LoVo (cell line): ENCODE data around the gene HMCN2.

Source experiments
- DNase-seq: peaks from one replicate; pipeline ENCODE4 v3.0.0-alpha.2; 2016; ENCODE audit warnings: low spot score

The HMCN2 gene

DNA sequence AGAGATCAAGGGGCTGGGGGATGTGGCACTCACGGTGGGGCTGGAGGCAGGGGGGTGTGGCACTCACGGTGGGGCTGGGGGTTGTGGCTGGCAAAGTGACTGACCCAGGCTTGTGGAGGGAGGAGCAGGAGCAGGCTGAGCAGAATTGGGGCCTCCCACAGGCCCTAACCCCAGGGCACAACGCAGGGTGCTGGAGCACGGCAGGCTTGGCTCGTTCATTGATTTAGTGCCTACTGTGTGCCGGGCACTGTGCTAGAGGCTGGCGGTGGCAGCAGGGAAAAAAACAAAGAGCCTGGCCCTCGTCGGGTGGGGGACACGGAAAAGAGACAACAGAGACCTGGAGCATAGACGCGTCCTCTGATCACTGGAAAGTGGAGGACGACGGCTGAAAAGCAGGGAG lies 80.9 kb downstream of the HMCN2 start:
- no peak for DNase-seq

DNA sequence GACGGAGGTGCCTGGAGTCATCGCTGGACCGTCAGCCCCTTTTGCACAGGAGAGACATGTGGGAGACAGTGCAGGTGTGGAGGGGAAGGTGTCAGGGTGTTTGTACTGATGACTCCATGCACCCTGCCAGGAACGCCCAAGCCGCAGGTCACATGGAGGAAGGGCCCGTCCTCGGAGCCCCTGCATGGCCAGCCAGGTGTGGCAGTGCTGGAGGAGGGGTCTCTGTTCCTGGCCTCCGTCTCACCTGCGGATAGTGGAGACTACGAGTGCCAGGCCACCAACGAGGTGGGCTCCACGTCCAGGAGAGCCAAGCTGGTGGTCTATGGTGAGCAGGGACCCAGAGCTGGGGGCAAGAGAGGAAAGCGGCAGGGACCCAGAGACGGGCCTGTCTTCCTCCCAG lies 81.5 kb downstream of the HMCN2 start:
- DNase-seq: no peak

DNA sequence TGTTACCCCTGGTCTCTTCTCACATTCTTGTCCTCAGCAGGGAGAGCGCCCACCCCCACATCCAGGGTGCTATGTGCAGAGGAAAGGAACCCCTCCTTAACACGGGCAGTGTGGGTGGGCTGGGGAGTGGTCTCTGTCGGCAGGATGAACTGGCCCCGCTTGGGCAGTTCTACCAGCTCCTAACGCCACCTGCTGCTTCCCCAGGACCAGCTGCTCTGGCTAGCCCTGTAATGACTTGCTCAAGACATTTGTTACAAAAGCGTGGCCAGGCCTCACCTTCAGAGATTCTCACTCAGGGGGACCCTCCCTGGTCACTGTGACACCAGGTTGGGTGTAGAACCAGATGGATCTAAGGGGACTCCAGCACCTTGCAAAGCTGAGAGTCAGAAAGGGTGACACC lies 82.4 kb downstream of the HMCN2 start:
- no peak for DNase-seq

DNA sequence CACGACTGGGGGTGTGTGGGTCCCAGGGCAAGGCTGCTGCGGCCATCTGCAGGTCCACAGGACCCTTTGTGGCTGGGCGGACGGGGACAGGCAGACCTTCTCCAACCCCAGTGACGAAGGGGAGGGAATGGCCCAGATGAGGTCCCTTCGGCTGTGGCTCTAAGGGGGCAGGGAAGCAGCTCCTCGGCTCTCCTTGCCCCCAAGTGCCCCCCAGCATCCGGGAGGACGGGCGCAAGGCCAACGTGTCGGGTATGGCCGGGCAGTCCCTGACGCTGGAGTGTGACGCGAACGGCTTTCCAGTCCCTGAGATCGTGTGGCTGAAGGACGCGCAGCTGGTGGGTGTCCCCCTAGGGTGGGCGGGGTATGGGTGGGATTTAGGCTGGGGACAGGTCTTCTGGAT lies 82.8 kb downstream of the HMCN2 start:
- no peak for DNase-seq

DNA sequence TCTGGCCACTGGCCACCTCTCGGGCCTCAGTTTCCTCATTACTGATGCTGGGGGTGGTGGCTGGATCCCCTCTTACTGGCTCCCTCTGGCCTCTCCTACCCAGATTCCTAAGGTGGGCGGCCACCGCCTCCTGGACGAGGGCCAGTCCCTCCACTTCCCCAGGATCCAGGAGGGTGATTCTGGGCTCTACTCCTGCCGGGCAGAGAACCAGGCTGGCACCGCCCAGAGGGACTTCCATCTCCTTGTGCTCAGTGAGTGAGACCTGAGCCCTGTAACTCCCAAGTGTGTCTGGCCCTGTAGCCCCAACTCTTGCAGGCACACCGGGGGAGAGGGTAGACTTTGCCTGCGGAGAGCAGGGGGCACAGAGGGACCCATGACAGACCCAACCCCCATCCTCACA lies 83.3 kb downstream of the HMCN2 start:
- no peak for DNase-seq

DNA sequence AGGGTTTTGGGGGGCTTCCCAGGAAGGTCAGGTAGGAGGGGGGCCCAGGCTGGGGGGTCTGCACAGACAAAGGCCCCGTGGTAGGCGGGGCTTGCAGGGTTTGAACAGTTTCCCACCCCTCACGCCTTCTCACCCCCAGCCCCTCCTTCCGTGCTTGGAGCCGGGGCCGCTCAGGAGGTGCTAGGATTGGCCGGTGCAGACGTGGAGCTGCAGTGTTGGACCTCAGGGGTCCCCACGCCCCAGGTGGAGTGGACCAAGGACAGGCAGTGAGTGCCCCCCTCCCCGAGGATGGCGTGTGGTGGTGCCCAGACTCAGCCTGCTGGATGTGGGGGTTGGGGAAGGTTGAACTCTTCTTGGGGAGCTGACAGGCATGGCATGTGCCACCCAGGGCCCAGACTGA lies 83.8 kb downstream of the HMCN2 start:
- DNase-seq: no peak

DNA sequence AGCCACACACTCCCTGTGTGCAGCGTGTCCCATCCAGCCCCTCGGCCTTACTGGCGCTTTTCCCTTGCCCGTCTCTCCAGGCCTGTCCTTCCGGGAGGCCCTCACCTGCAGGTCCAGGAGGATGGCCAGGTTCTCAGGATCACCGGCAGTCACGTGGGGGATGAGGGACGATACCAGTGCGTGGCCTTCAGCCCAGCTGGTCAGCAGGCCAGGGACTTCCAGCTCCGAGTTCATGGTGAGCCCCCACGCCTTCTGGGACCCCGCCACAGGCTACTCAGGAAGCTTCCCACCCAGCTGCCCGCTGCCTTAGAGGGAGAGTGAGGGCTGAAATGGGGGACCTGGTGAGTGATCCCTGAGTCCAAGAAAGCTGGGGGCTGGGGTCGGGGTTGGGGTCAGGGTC lies 85.8 kb downstream of the HMCN2 start:
- DNase-seq: no peak

DNA sequence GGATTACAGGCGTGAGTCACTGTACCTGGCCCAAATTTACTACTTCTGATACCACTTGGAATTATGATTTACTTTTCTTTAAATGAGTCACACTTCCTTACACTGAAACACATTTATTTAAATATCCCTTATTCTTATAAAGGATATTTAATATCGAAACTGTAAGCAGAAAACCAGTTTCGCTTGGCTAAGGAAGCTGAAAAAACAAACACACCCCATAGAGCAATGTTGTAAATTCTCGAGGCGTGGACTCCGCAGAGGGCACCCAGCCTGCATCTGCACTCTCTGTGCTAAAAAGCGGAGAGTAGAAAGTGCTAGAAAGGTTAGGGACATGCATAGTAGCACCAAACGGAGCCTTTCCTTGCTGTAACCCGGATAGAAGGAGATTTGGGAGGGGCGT lies 86.5 kb downstream of the HMCN2 start:
- peak; percentile 67 for DNase-seq

DNA sequence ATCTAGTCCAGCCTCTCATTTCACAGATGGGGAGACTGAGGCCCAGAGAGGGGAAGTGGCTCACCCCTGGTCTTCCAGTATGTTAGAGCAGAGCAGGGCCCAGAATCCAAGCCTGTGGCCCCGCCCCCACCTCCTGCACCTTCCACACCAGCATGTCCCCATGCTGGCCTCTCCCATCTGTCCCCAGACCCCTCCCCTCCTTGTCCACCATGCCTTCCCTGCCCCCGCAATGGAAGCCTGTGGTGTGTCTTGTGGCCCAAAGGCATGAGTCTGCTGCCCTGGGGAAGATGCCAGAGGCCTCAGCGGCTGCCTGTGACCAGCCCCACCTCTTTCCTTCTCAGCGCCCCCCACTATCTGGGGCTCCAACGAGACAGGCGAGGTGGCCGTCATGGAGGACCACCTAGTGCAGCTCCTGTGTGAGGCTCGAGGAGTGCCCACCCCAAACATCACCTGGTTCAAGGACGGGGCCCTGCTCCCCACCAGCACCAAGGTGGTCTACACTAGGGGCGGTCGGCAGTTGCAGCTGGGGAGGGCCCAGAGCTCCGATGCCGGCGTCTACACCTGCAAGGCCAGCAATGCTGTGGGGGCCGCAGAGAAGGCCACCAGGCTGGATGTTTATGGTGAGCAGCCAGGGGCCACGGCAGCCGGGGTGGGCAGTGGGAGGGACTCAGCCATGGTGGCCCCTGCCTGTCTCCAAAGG lies 87.2 kb downstream of the HMCN2 start:
- DNase-seq: no peak

DNA sequence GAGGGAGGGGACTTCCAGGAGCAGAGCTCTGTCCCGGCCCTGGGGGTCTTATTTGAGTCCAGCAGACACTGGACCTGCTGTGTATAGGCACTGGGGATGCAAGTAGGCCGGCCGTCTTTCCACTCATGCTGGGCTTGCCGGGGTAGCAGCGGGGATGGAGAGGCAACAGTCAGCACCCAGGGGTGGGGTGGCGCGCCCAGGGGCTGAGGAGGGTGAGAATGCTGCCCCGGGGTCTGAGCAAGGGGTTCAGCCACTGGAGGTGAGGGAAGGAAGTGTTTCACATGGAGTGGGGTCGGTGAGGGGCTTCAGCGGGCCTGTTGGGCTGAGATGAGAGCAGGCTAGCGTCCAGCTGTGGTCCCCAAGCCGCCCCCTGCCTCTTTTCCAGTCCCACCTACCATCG lies 88.8 kb downstream of the HMCN2 start:
- no peak for DNase-seq

DNA sequence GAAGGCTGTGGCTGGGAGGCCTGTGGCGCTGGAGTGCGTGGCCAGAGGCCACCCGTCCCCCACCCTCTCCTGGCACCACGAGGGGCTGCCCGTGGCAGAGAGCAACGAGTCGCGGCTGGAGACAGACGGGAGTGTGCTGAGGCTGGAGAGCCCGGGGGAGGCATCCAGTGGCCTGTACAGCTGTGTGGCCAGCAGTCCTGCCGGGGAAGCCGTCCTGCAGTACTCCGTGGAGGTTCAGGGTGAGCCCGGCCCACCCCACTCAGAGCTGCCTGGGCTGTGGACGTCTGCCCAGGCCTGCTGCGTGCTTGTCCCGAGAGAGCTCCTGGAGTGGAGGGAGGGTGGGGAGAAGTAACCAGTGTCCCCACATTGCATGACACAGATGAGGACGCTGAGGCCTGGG lies 89.2 kb downstream of the HMCN2 start:
- no peak for DNase-seq

DNA sequence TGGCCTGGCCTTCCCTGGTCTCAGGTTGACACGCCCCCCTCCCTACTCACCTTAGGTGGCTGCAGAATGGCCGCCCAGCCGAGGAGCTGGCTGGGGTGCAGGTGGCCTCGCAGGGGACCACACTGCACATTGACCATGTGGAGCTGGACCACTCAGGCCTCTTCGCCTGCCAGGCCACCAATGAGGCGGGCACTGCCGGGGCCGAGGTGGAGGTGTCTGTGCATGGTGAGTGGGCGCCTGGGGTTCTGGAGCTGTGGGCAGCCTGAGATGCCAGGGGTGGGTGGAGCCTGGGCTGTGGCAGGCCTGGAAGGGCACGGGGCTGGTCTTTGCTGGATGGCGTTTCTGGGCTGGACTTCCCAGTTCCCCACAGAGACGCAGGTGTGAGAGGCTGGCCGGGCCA lies 90.5 kb downstream of the HMCN2 start:
- DNase-seq: no peak

DNA sequence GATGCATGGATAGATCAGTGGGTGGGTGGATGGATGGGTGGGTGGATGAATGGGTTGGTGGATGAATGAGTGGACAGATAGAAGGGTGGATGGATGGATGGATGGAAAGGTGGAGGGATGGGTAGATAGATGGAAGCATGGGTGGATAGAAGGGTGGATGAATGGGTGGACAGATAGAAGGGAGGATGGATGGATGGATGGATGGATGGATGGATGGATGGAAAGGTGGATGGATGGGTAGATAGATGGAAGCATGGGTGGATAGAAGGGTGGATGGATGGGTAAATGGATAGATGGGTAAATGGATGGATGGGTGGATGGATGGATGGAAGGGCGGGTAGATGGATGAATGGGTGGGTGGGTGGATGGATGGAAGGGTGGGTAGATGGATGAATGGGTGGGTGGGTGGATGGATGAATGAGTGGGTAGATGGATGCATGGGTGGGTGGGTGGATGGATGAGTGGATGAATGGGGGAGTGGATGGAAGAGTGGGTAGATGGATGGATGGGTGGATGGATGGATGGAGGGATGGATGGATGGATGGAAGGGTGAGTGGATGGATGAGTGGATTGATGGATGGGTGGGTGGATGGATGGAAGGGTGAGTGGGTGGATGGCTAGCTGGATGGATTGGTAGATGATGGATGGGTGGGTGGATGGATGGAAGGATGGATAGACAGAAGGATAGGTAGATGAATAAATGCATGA lies 91.5 kb downstream of the HMCN2 start:
- DNase-seq: no peak

DNA sequence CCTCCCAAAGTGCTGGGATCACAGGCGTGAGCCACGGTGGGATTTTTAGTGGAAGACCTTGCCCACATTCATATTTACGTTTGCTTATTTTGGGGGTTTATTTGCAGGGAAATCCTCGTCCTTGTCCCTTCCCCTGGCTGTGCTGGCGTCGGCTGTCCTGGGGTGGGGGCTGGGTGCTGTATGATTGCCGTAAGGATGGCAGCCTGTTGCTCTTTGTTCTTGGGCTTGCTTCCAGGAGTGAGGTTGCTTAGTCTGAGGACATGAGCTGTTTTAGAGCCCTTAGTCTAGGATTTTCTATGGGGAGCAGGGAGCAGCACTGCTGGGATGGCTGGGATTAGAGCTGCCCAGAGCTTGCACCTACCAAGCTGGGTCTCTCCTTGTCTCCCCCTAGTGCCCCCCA lies 93.4 kb downstream of the HMCN2 start:
- no peak for DNase-seq

DNA sequence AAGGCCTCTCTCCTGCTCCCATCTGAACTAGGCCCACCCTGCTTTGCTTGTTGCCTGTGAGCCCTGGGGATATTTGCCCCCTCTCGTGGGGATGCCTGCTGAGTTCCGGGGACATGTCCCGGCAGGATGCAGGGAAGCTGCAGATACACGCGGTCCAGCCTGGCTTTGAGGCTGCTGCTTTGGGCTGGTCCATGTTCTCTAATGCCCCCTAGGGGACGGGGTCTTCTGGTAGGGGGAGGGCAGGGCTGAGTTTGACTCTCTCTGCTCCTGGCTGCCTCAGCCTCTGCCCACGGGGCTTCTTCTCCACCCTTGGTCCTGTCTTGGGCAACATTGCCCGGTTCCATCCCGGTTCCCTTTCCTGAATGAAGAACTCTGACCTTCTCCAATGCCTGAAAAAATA lies 94.3 kb downstream of the HMCN2 start:
- no peak for DNase-seq

DNA sequence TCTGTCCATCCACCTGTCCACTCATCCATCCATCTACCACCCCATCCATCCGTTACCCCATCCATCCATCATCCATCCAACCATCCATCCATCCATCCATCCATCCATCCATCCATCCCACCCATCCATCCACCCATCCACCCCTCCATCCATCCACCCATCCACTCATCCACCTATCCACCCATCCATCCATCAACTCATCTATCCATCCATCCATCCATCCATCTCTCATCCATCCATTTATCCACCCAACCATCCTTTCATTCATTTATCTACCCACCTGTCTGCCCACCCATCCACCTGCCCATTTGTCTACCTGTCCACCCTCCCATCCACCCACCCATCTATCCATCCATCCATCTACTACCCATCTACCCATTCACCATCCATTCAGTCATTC lies 95.1 kb downstream of the HMCN2 start:
- no peak for DNase-seq

DNA sequence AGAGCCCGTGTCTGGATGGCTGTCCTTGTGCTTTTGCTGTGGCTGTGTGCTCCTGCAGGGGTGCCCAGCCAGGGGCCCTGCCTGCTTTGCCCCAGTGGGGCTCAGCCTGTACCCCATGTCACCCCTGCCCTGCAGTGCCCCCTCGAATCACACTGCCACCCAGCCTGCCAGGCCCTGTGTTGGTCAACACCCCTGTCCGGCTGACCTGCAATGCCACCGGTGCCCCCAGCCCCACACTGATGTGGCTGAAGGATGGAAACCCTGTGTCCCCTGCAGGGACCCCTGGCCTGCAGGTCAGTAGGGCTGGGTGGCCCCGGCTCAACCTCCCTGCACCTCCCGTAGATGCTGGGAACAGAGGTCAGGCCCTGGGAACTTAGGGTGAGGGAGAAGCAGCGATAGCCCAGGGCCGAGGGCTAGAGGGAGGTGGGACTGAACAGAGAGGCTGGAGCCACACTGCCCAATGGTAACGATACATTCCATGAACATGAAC lies 96.4 kb downstream of the HMCN2 start:
- DNase-seq: no peak

DNA sequence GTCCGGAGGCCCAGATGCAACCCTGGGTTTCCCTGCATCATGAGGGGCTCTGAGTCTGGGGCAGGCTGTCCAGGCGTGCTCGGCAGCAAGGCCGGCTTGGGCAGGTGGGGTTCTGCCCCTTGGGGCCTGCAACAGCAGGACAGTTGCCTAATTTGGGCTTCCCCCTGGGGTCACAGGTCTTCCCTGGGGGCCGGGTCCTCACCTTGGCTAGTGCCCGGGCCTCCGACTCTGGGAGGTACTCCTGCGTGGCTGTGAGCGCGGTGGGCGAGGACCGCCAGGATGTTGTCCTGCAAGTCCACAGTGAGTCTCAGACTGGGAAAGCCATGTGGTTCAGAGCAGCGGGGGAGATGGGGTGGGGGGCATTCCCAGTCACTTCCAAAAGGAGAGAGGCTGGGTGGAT lies 97.1 kb downstream of the HMCN2 start:
- no peak for DNase-seq

DNA sequence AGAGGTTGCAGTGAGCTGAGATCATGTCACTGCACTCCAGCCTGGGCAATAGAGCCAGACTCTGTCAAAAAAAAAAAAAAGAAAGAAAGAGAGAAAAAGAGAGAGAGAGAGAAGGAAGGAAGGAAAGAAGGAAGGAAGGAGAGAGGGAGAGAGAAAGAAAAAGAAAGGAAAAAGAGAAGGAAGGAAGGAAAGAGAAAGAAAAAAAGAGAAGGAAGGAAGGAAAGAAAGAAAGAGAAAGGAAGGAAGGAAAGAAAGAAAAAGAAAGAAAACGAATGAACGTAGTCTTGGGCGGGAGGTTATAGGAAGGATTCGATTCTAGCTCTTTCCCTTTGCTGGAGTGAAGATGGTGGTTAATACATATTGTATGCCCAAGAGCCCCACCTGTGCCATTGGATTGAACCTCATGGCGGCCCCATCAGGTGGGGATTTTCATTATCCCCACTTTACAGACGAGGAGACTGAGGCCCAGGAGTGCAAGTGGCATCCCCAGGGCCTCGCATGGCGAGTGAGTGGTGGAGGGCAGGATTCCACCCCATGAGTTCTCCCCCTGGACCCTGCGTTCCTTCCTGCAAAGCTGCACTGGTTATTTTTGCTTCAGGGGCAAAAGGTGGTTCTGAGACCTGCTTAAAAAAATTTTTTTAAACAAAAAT lies 98.3 kb downstream of the HMCN2 start:
- no peak for DNase-seq

DNA sequence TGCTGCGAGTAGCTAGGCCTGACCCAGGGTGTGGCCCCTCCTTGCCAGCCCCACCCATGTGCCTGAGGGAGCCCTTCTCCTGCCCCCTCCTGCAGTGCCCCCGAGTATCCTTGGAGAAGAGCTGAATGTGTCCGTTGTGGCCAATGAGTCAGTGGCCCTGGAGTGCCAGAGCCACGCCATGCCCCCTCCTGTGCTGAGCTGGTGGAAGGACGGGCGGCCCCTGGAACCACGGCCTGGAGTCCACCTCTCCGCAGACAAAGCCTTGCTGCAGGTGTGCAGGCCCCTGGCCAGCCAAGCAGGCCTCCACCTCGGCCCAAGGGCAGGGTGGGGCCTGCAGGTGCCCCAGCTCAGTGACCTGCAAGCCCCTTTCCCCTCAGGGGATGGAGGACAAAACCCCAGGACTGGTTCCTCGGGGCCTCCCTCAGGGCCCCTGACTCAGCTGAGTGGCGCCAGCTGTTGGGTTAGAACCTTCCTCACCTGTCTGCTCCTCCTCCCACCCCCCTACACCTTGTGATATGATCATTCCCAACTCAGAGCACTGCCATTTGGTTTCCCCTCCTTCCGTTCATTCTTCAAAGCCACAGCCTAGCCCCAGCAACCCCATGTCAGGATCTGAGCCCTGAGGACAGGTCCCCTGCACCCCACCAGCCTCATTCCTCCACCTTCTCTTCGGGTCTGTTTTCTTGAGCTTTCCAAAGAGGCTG lies 99.2 kb downstream of the HMCN2 start:
- peak; percentile 42 for DNase-seq

DNA sequence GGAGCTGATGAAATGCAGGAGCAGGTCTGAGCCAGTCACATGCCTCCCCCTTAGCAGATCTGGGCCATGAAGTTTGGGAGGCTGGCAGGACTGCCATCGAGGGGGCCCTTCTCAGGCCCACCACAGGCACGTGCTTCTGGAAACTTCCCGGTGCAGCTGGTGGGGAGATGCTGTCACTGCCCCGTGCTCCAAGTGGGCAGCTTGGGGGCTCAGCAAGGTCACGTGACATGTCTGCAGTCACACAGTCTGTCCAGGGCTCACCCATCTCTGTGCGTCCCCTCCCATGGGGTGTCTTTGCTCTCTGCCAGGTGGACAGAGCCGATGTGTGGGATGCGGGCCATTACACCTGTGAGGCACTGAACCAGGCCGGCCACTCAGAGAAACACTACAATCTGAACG lies 99.8 kb downstream of the HMCN2 start:
- no peak for DNase-seq

DNA sequence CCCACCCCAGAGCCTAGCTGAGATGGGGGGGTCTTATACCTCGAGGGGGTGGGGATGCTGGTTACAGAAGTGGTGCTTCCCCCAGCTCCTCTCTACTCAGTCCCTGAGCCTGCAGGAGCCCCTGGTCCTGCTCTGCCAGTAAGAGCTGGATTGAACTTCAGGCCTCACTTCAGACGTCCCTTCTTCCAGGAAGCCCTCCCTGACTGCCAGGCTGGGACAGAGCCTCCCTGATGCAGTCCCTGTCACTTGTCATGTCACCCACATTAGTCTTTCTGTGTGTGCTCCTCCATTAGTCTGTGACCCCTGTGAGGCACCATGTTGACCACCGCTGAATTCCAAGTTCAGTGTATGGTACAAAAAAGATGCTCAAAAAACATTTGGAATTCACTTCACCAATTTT lies 100.5 kb downstream of the HMCN2 start:
- DNase-seq: no peak
